GM19193 (cell line): ENCODE results near the gene SULT1E1.

Experiments
- POLR2A ChIP-seq: IDR thresholded peaks from 4 replicates; pipeline ENCODE4 v1.6.1; 2011; ENCODE audit not compliant: insufficient read depth, insufficient read length; ENCODE audit errors: extremely low read depth

SULT1E1 gene

GRCh38 chr4:69860052-69860451 lies at the start of gene SULT1E1:
SULT1E1 (minus strand) TSS chr4:69860145; CDS start chr4:69857644, 2,501 bp downstream.
- TF ChIP-seq POLR2A: no peak

- no peak for TF ChIP-seq POLR2A
These were observed 49.2 kb upstream of the SULT1E1 start for GRCh38 chr4:69909195-69909594.

- no peak for TF ChIP-seq POLR2A
These were observed 47.2 kb upstream of the SULT1E1 start for GRCh38 chr4:69907151-69907550.

- no peak for TF ChIP-seq POLR2A
These were observed 36.7 kb upstream of the SULT1E1 start for GRCh38 chr4:69896530-69897116.

- no peak for TF ChIP-seq POLR2A
These were observed 34.8 kb upstream of the SULT1E1 start for GRCh38 chr4:69894721-69895120.

- TF ChIP-seq POLR2A: no peak
These were observed 34.2 kb upstream of the SULT1E1 start for GRCh38 chr4:69894186-69894585.

- TF ChIP-seq POLR2A: no peak
These were observed 28.4 kb upstream of the SULT1E1 start for GRCh38 chr4:69888336-69888735.

- no peak for TF ChIP-seq POLR2A
These were observed 22.2 kb upstream of the SULT1E1 start for GRCh38 chr4:69882150-69882549.

GRCh38 chr4:69881173-69881773 lies 21.3 kb upstream of the SULT1E1 start:
- no peak for TF ChIP-seq POLR2A

- no peak for TF ChIP-seq POLR2A
These were observed 18.3 kb upstream of the SULT1E1 start for GRCh38 chr4:69878250-69878649.

GRCh38 chr4:69877453-69877852 lies 17.5 kb upstream of the SULT1E1 start:
- TF ChIP-seq POLR2A: no peak

- TF ChIP-seq POLR2A: no peak
These were observed 16.1 kb upstream of the SULT1E1 start for GRCh38 chr4:69876071-69876470.

- no peak for TF ChIP-seq POLR2A
These were observed 15.6 kb upstream of the SULT1E1 start for GRCh38 chr4:69875576-69875975.

GRCh38 chr4:69874507-69874906 lies 14.6 kb upstream of the SULT1E1 start:
- no peak for TF ChIP-seq POLR2A

- no peak for TF ChIP-seq POLR2A
These were observed 1.8 kb upstream of the SULT1E1 start for GRCh38 chr4:69861756-69862155.

- no peak for TF ChIP-seq POLR2A
These were observed 765 bp upstream of the SULT1E1 start for GRCh38 chr4:69860521-69861298.

GRCh38 chr4:69859140-69859685 lies 732 bp downstream of the SULT1E1 start:
- TF ChIP-seq POLR2A: no peak

- TF ChIP-seq POLR2A: no peak
These were observed 1.3 kb downstream of the SULT1E1 start for GRCh38 chr4:69858690-69859089.
